Fibroblast of skin of left biceps (primary cell): Measurements from ENCODE around the gene SNRK.

Experiments
- DNase-seq, 2 experiments: peaks; one replicate each; pipeline ENCODE4 v3.0.0-alpha.2; 2013; ENCODE audit warnings: low read depth in 2 of 2

The SNRK gene

DNA sequence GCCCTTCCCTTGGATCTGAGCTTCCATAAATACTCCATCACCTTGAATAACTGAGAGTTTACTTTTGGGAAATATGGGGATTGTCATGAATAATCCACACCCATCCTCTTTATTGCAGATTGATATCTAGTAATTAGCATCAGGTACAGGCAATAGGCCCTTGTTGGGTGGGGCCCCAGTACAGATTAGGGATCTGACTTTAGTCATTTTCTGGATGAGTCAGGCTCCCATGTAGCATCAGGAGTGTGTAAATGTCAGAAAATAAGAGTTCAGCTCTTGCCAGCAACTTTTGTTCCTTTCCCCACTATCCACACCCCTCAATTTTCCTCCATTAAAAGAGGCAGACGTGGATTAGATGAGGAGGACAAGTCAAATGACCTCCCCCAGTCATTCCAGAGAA is 17.7 kb upstream of the SNRK start:
- DNase-seq: no peak

DNA sequence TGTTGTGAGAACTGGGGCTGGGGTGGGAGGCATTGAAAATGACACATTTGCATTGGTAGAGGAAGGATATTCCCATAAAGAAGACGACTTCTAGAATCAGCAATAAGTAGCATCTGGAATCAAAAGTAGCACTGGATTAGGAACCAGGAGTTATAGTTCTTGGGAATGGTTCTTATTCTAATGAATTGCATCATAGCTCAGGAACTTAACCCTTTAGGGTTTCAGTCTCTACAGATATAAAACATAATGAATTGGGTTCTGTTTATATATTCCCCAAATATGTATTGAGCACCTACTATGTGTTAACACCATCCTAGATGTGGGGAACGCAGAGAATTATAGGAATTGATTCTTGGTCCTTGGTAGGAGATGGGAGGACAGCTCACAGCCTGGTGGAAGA is 16.3 kb upstream of the SNRK start:
- DNase-seq: no peak

GRCh38 chr3:43273416-43273815 is 12.9 kb upstream of the SNRK start:
- no peak for DNase-seq

DNA sequence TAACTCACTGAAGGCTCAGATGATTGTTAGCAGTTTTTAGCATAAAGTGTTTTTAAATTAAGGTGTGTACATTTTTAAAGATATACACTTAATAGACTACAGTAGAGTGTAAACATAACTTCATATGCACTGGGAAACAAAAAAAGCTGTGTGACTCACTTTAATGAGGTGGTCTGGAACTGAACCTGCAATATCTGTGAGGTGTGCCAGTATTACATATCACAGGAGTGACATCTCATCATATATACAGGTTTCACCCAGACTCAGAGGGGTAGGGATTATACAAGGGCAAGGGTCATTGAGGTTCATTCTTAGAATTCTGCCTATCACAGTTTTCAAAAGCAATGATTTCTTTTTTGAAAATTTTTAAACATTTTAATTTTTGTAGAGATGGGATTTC is 7.3 kb upstream of the SNRK start:
- DNase-seq: no peak

- no peak for DNase-seq
Measured at GRCh38 chr3:43279532-43279931, 6.8 kb upstream of the SNRK start.

DNA sequence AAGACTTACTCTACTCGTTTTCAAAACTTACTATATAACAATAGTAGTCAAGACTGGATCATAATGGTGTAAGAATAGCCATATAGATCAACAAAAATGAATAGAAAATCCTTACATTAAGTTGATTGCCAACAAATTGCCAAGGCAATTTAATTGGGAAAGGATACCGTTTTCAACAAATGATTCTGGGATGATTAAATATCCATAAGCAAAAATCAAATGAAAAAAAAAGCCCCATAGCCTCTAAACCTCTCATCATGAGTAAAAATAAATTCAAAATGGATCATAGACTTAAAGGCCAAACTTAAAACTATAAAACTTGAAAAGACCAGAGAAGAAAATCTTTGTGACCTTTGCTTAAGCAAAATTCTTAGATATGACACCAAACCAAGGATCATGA is 5.3 kb upstream of the SNRK start:
- DNase-seq: no peak

GRCh38 chr3:43284171-43284570 is 2.2 kb upstream of the SNRK start:
- DNase-seq: no peak

DNA sequence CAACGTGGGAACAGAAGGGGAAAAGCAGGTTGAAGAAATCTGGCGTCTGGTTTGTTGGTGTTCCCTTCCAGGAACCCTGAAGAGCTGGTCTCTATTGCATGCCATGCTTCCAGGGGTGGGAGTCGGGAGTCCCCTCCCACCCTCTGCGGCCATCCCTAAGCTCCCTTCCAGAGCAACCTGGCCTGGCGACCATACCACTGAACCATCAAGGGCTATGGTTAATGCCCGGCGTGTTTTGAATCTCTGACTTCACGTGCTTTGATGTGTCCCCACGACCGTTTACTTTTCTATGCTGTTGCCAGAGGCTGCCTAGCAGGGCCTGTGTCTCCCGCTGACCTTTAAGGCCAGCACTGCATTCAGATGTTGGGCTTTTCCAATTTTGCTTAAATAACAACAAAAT is 696 bp upstream of the SNRK start:
- DNase-seq: no peak

GRCh38 chr3:43286841-43287499 is 630 bp downstream of the SNRK start:
- DNase-seq: no peak

DNA sequence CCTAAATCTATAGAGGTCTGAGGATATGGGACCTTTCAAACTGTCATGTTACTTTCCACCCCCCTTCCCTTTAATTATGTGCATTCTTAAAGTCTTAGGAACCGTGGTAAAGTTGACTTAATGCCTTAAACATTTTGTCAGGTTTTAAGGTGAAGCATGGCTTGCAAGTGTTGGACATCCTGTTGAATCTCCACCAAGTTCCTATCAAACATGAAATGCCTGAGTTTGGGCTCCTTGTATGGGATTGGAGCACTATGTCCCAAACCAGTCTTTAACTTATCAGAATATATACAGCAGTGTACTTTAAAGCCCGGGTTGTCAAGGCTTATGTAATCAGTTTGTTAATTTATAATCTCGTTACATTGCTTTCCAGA is 1.1 kb downstream of the SNRK start:
- no peak for DNase-seq

- no peak for DNase-seq
Measured at GRCh38 chr3:43288366-43288765, 2.0 kb downstream of the SNRK start.

GRCh38 chr3:43288850-43289249 is 2.5 kb downstream of the SNRK start:
- no peak for DNase-seq

DNA sequence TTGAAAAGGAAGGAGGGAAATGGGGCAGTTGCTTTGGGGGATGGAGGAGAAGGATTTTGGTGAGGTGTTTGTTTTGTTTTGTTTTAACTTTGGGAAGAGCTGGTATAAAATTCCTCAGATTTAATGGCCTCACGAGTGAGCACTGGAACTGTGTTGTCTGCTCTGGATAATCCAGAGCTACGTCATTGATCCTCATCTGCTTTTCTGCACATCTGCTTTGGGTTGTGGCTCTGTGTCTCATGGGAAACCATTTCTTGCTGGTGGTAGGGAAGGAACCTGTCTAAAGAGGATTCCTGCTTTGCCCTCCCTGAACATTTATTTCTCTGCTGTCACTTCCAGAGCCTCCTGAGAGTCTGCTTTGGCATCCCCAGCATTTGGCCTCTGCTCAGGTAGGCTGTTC is 3.1 kb downstream of the SNRK start:
- DNase-seq: no peak

GRCh38 chr3:43289841-43290470 is 3.6 kb downstream of the SNRK start:
- no peak for DNase-seq

DNA sequence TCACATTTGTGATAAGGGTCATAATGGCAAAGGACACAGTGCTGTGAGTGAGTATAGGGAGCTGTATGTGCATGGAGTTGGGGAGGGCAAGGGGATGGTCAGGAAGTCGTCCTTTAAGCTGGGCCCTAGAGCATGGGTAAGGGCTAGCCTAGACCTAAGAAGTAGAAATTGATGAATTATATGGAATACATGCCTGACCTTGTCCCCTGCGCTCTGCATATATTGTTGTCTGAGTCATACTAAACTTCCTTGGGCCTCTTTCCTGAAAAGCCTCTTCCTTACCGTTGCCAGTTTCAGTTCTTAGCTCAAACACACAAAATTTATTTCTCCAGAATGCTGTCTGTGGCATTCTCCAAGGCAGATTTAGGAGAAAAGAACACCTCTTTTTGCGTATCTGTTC is 4.6 kb downstream of the SNRK start:
- no peak for DNase-seq

- DNase-seq: no peak
Measured at GRCh38 chr3:43291546-43291945, 5.2 kb downstream of the SNRK start.

GRCh38 chr3:43294975-43295374 is 8.6 kb downstream of the SNRK start:
- no peak for DNase-seq

GRCh38 chr3:43296565-43296964 is 10.2 kb downstream of the SNRK start:
- no peak for DNase-seq

DNA sequence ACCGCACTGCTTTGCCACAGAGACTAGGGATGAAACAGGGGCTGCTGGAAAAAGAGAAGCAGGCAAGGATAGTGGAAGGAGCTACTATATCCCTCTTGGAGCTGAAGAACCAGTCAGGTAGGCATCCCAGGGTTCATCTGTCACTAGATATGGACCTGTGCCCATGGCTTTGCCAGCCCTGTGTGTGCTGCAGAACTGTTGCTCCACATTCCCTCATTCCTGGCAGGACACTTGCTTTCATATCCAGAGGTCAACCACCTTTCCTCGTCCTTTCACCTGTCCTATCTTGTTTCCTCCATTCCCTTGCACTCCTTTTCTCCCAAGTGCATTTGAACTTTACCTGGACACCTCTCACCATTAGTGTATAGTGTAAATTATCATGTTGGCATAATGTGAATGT is 12.0 kb downstream of the SNRK start:
- DNase-seq: no peak

DNA sequence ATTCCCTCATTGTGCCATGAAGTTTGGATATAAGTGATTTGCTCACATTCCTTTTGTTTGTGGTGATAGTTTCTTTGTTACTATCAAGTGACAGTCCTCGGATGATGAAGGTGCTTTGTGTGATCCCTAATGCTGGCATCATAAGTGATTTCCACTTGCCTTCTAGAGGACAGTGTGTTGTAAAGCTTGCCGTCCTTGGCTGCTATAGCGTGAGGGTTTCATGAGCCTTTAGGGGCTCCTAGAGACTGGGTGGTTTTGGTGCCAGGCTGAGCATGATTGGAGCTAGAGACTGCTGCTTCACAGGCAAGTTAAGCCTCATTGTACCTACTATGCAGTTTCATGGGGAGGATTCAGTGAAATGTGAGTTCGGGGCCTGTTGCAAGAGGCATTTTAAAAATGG is 12.4 kb downstream of the SNRK start:
- no peak for DNase-seq

GRCh38 chr3:43302116-43302880 is 16.0 kb downstream of the SNRK start:
- DNase-seq: no peak

GRCh38 chr3:43304126-43304525 is 17.8 kb downstream of the SNRK start:
- DNase-seq: no peak

- no peak for DNase-seq
Measured at GRCh38 chr3:43307226-43307625, 20.9 kb downstream of the SNRK start.
